ENCODE results near the gene FCSK.

DNA sequence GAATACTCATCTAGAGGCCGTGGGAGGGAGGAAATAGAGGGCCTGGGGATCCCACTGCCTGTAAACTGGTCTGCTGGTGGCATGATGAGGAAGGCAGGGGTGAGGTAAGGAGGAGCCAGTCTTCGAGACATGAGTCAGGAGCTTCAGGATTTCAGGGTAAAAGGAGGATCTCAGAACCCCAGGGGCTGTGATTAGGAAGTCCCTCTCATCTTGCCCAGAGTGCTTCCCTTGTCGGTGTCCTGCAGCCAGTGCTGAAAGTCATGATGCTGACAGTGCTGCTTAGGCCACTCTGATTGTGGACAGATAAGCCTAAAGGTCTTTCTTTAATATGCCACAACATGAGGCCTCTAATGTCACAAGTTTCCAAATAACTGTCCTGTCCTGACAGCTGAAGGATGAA is 39.4 kb downstream of the FCSK start:
- no peak for TF ChIP-seq IRF9 (CRISPR knock-in tag; IDR thresholded peaks at IDR 0.05; ENCODE audit: borderline replicate concordance)
- no peak for TF ChIP-seq GABPA (IDR thresholded peaks at IDR 0.05; ENCODE audit: low read depth, low read length)
- TF ChIP-seq GABPA (CRISPR knock-in tag; IDR thresholded peaks at IDR 0.05; ENCODE audit: low read depth), result no peak
- TF ChIP-seq, protein P1, sequence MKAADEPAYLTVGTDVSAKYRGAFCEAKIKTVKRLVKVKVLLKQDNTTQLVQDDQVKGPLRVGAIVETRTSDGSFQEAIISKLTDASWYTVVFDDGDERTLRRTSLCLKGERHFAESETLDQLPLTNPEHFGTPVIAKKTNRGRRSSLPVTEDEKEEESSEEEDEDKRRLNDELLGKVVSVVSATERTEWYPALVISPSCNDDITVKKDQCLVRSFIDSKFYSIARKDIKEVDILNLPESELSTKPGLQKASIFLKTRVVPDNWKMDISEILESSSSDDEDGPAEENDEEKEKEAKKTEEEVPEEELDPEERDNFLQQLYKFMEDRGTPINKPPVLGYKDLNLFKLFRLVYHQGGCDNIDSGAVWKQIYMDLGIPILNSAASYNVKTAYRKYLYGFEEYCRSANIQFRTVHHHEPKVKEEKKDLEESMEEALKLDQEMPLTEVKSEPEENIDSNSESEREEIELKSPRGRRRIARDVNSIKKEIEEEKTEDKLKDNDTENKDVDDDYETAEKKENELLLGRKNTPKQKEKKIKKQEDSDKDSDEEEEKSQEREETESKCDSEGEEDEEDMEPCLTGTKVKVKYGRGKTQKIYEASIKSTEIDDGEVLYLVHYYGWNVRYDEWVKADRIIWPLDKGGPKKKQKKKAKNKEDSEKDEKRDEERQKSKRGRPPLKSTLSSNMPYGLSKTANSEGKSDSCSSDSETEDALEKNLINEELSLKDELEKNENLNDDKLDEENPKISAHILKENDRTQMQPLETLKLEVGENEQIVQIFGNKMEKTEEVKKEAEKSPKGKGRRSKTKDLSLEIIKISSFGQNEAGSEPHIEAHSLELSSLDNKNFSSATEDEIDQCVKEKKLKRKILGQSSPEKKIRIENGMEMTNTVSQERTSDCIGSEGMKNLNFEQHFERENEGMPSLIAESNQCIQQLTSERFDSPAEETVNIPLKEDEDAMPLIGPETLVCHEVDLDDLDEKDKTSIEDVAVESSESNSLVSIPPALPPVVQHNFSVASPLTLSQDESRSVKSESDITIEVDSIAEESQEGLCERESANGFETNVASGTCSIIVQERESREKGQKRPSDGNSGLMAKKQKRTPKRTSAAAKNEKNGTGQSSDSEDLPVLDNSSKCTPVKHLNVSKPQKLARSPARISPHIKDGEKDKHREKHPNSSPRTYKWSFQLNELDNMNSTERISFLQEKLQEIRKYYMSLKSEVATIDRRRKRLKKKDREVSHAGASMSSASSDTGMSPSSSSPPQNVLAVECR (CRISPR knock-in tag; IDR thresholded peaks at IDR 0.05; ENCODE audit: borderline replicate concordance), result no peak
- TF ChIP-seq PCBP1 (IDR thresholded peaks at IDR 0.05; ENCODE audit: borderline replicate concordance, low read depth, low read length), result no peak
- no peak for TF ChIP-seq TOE1 (CRISPR knock-in tag; IDR thresholded peaks at IDR 0.05)
- no peak for TF ChIP-seq AHR (CRISPR knock-in tag; IDR thresholded peaks at IDR 0.05)
- TF ChIP-seq GABPB1 (CRISPR knock-in tag; IDR thresholded peaks at IDR 0.05), result no peak
- no peak for TF ChIP-seq ZNF160 (CRISPR knock-in tag; IDR thresholded peaks at IDR 0.05)
- TF ChIP-seq MXD4 (CRISPR knock-in tag; IDR thresholded peaks at IDR 0.05), result no peak

Measured in HepG2 (cell line).